H1 (cell line): Measurements from ENCODE around the gene RBM20. TPM values are rescaled to one million over a fixed set of nuclear protein-coding genes. Genes with fewer than 3 reads are reported as not detected.

Source experiments
- EP300 ChIP-seq, 2 experiments: IDR thresholded peaks; 1 replicate in 1 of 2; 2 replicates in 1 of 2; pipeline ENCODE4 v1.6.1; 2011 to 2012; ENCODE audit warnings: low read depth in 2 of 2, low read length in 2 of 2, mild to moderate bottlenecking in 2 of 2, borderline replicate concordance in 1 of 2, inconsistent platforms in 1 of 2, moderate library complexity in 1 of 2
- polyA plus RNA-seq, 7 experiments: library from polyadenylated mRNA; depleted of rRNA in 3 of 7; stranded (reverse) in 5 of 7; unstranded in 2 of 7; fragments of >200 nt in 5 of 7; fragments of 200-250 nt in 2 of 7; gene quantifications; 1 replicate in 5 of 7; 2 replicates in 1 of 7; 4 replicates in 1 of 7; pipeline versions ENCODE4 v1.2.1 to v1.2.3, GENCODE V29; 2011 to 2013; ENCODE audit warnings: missing spikeins in 2 of 7, mixed read lengths in 2 of 7
- total RNA-seq: library from RNA; stranded (reverse); fragmentation: NEBNext Ultra II Directional; extraction: Animal tissue kit (Norgen Biotek cat#: 25700); gene quantifications from 2 replicates; pipeline ENCODE4 v1.2.1, GENCODE V29; 2021
- TF ChIP-seq, protein P1 (sequence below): fragments of 300-600 bp; sonication (generic); IDR thresholded peaks from 2 replicates; pipeline ENCODE4 v1.7.1; 2012; ENCODE audit warnings: low read length, moderate library complexity, mild to moderate bottlenecking, inconsistent platforms; ENCODE audit not compliant: insufficient replicate concordance

RBM20 gene
- total and polyA plus RNA-seq, 2 of the 8 experiments (the other 6 are each of a cell fraction or from before 2014, with no cell fraction given), result 0.05 to 0.63 TPM

- TF ChIP-seq, protein P1, sequence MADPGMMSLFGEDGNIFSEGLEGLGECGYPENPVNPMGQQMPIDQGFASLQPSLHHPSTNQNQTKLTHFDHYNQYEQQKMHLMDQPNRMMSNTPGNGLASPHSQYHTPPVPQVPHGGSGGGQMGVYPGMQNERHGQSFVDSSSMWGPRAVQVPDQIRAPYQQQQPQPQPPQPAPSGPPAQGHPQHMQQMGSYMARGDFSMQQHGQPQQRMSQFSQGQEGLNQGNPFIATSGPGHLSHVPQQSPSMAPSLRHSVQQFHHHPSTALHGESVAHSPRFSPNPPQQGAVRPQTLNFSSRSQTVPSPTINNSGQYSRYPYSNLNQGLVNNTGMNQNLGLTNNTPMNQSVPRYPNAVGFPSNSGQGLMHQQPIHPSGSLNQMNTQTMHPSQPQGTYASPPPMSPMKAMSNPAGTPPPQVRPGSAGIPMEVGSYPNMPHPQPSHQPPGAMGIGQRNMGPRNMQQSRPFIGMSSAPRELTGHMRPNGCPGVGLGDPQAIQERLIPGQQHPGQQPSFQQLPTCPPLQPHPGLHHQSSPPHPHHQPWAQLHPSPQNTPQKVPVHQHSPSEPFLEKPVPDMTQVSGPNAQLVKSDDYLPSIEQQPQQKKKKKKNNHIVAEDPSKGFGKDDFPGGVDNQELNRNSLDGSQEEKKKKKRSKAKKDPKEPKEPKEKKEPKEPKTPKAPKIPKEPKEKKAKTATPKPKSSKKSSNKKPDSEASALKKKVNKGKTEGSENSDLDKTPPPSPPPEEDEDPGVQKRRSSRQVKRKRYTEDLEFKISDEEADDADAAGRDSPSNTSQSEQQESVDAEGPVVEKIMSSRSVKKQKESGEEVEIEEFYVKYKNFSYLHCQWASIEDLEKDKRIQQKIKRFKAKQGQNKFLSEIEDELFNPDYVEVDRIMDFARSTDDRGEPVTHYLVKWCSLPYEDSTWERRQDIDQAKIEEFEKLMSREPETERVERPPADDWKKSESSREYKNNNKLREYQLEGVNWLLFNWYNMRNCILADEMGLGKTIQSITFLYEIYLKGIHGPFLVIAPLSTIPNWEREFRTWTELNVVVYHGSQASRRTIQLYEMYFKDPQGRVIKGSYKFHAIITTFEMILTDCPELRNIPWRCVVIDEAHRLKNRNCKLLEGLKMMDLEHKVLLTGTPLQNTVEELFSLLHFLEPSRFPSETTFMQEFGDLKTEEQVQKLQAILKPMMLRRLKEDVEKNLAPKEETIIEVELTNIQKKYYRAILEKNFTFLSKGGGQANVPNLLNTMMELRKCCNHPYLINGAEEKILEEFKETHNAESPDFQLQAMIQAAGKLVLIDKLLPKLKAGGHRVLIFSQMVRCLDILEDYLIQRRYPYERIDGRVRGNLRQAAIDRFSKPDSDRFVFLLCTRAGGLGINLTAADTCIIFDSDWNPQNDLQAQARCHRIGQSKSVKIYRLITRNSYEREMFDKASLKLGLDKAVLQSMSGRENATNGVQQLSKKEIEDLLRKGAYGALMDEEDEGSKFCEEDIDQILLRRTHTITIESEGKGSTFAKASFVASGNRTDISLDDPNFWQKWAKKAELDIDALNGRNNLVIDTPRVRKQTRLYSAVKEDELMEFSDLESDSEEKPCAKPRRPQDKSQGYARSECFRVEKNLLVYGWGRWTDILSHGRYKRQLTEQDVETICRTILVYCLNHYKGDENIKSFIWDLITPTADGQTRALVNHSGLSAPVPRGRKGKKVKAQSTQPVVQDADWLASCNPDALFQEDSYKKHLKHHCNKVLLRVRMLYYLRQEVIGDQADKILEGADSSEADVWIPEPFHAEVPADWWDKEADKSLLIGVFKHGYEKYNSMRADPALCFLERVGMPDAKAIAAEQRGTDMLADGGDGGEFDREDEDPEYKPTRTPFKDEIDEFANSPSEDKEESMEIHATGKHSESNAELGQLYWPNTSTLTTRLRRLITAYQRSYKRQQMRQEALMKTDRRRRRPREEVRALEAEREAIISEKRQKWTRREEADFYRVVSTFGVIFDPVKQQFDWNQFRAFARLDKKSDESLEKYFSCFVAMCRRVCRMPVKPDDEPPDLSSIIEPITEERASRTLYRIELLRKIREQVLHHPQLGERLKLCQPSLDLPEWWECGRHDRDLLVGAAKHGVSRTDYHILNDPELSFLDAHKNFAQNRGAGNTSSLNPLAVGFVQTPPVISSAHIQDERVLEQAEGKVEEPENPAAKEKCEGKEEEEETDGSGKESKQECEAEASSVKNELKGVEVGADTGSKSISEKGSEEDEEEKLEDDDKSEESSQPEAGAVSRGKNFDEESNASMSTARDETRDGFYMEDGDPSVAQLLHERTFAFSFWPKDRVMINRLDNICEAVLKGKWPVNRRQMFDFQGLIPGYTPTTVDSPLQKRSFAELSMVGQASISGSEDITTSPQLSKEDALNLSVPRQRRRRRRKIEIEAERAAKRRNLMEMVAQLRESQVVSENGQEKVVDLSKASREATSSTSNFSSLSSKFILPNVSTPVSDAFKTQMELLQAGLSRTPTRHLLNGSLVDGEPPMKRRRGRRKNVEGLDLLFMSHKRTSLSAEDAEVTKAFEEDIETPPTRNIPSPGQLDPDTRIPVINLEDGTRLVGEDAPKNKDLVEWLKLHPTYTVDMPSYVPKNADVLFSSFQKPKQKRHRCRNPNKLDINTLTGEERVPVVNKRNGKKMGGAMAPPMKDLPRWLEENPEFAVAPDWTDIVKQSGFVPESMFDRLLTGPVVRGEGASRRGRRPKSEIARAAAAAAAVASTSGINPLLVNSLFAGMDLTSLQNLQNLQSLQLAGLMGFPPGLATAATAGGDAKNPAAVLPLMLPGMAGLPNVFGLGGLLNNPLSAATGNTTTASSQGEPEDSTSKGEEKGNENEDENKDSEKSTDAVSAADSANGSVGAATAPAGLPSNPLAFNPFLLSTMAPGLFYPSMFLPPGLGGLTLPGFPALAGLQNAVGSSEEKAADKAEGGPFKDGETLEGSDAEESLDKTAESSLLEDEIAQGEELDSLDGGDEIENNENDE, result no peak
- no peak for TF ChIP-seq EP300 (IDR thresholded peaks at IDR 0.05; ENCODE audit: borderline replicate concordance in 1 of 2, low read depth in 2 of 2, low read length in 2 of 2)
Measured at GRCh38 chr10:110876000-110876399, 231.9 kb downstream of the RBM20 start (continued).
